IPS-18a (cell line): ENCODE data around the gene PLOD3.
"Not testable (repeated sequence)": the region's sequence is repeated elsewhere in the genome, so short reads cannot be mapped to it uniquely, and the experiment has no call there.

Experiments used
- H3K27ac ChIP-seq: one replicate; pipeline ENCODE4 v1.5.1; 2013; ENCODE audit warnings: low read length
- H3K27me3 ChIP-seq: one replicate; pipeline ENCODE4 v1.6.1; 2013; ENCODE audit warnings: mild to moderate bottlenecking, low read length; ENCODE audit not compliant: control insufficient read depth, insufficient read depth
- H3K36me3 ChIP-seq: one replicate; pipeline ENCODE4 v1.6.1; 2013; ENCODE audit warnings: low read depth, low read length; ENCODE audit not compliant: control insufficient read depth
- H3K4me1 ChIP-seq: one replicate; pipeline ENCODE4 v1.6.1; 2013; ENCODE audit warnings: low read depth, low read length; ENCODE audit not compliant: control insufficient read depth
- H3K4me3 ChIP-seq: one replicate; pipeline ENCODE4 v1.5.1; 2013; ENCODE audit warnings: low read length
- H3K9ac ChIP-seq: one replicate; pipeline ENCODE4 v1.6.1; 2013; ENCODE audit warnings: mild to moderate bottlenecking, low read length, moderate library complexity
- H3K9me3 ChIP-seq: one replicate; pipeline ENCODE4 v1.6.1; 2013; ENCODE audit warnings: low read depth, low read length; ENCODE audit not compliant: control insufficient read depth

Gene PLOD3

GRCh38 chr7:101203740-101204738 is 13.3 kb downstream of the PLOD3 start:
- not testable (repeated sequence) for H3K27me3 ChIP-seq, H3K4me1 ChIP-seq, H3K27ac ChIP-seq, H3K4me3 ChIP-seq, H3K36me3 ChIP-seq, H3K9me3 ChIP-seq, H3K9ac ChIP-seq

GRCh38 chr7:101202603-101202918 is 14.8 kb downstream of the PLOD3 start:
- Histone ChIP-seq H3K9ac (no peak overlapping the region), H3K27me3 (no peaks in the 10 kb centered on the region), H3K27ac (no peak overlapping the region), H3K4me1 (peaks cover 8% of the 10 kb centered on the region), H3K36me3 (no peaks in the 10 kb centered on the region), H3K4me3 (no peak overlapping the region), H3K9me3 (no peaks in the 10 kb centered on the region)

DNA sequence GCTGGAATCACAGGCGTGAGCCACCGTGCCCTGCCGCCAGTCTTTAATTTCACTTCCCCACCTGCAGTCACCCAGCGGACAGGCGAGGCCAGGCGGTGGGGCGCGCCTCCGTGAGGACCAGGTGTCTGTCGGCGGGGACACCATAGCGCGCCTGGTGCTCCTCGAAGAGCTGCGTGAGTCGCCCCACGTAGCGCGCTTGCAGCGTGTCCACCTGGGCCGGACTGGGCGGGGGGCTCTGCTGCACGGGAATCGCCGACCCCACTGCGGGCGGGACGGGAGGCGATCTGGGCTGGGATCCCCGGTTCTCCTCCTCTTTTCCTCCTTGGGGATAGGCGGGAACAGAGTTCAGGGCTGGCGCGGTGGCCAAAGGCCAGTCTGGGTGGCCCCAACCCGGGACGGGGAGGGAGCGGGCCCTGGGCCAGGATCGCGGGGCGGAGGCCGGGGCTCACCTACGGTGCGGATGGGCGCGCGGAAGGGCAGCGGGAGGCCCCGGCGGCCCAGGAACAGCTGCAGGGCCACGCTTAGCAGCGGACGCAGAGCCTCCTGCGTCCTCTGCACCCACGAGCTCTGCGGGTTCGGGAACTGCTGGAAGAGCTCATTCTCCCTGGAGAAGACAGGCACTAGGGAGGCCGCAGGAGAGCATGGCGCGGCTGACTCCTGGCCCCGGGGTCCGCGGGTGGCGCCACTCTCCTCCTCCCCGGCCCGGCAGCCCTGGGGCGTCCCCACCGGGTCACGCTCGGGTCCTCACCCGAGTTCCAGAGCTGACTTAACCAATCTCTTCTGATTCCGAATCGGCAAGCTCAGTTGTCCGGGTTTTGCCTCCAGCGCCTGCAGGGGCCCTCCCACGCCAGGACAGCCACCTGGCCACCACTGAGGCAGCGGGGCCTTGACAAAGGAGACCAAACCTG is 15.4 kb downstream of the PLOD3 start:
- Histone ChIP-seq H3K9ac (no peak overlapping the region), H3K4me3 (no peak overlapping the region), H3K36me3 (no peaks in the 10 kb centered on the region), H3K4me1 (peaks cover 8% of the 10 kb centered on the region), H3K27me3 (no peaks in the 10 kb centered on the region), H3K9me3 (no peaks in the 10 kb centered on the region), H3K27ac (no peak overlapping the region)

DNA sequence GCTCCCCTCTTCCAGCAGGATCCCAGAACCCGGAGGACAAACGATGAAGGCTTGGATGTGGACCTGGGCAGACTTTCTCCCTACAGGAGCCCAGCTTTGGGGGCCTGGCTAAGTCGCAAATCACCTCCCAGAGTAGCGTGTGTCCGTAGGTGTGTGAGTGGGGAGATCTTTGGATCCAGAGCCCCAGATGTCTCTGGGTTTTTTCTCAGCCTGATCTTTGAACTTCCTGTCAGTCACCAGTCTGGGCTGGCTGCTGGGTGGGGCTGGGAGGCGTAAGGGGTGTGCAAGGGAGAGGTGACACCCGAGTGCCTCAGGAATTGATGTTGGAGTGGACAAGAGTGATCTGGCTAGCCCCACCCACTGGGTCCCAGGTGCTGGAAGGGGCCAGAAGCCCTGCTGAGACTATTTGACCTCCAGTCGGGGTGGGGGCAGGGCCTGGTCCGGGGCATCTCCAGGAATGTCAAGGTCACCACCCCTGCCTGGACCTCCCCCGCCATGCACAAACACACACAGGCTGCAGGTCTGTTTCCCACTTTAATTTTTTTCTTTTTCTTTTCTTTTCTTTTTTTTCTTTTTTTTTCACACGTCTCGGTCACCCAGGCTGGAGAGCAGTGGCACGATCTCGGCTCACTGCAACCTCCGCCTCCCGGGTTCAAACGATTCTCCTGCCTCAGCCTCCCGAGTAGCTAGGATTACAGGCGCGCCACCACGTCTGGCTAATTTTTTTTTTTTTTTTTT is 16.4 kb downstream of the PLOD3 start, which contains the start of gene MOGAT3:
Gene MOGAT3 (minus strand): TSS at position 175 of the 738 bp plus-strand sequence. CDS start 182 bp downstream, outside the sequence.
- H3K36me3 ChIP-seq: no peaks in the 10 kb centered on the region
- H3K9me3 ChIP-seq: no peaks in the 10 kb centered on the region
- no peak within 1 kb of the TSS for H3K4me3 ChIP-seq
- no peaks in the 10 kb centered on the region for H3K27me3 ChIP-seq
- H3K4me1 ChIP-seq: peaks cover 8% of the 10 kb centered on the region
- no peak within 1 kb of the TSS for H3K9ac ChIP-seq
- H3K27ac ChIP-seq: no peak within 1 kb of the TSS

- H3K27ac ChIP-seq: no peak overlapping the region
- H3K4me3 ChIP-seq: no peak overlapping the region
- no peaks in the 10 kb centered on the region for H3K9me3 ChIP-seq
- H3K4me1 ChIP-seq: peaks cover 8% of the 10 kb centered on the region
- no peaks in the 10 kb centered on the region for H3K27me3 ChIP-seq
- no peaks in the 10 kb centered on the region for H3K36me3 ChIP-seq
- no peak overlapping the region for H3K9ac ChIP-seq
These were observed 16.9 kb downstream of the PLOD3 start for GRCh38 chr7:101200504-101200861.

DNA sequence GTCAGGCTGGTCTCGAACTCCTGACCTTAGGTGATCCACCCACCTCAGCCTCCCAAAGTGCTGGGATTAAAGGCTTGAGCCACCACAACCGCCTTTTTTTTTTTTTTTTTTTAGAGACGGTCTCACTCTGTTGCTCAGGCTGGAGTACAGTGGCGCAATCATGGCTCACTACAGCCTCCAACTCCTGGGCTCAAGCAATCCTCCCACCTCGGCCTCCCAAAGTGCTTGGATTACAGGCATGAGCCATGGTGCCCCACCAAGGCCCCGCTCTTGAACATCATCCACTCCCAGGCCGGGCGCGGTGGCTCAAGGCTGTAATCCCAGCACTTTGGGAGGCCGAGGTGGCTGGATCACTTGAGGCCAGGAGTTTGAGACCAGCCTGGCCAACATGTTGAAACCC is 17.9 kb downstream of the PLOD3 start:
- H3K27me3 ChIP-seq, H3K4me3 ChIP-seq, H3K4me1 ChIP-seq, H3K9ac ChIP-seq, H3K27ac ChIP-seq, H3K9me3 ChIP-seq, H3K36me3 ChIP-seq: not testable (repeated sequence)

GRCh38 chr7:101198476-101198875 is 18.9 kb downstream of the PLOD3 start:
- H3K36me3 ChIP-seq: no peaks in the 10 kb centered on the region

DNA sequence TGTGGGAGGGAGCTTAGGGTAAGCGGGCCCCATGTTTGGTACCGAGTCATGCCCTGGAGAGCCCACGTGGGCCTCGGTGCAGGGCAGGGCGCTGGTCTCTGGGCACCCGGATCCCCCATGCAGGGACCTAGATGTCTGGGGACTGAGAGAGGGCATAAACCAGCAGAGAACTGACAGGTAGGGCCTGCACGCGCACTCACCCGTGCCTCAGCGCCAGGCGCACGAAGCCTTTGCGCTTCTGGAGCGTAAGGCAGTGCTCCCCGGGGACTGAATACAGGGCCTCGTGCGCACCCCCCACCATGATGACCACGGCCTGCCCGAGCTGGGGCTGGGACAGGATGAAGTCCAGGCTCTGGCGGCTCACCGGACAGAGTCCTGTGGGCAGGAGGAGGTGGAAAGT is 19.4 kb downstream of the PLOD3 start:
- Histone ChIP-seq H3K36me3 (no peaks in the 10 kb centered on the region), H3K4me1 (peaks cover 8% of the 10 kb centered on the region), H3K27ac (no peak overlapping the region), H3K9ac (no peak overlapping the region), H3K4me3 (no peak overlapping the region), H3K27me3 (no peaks in the 10 kb centered on the region), H3K9me3 (no peaks in the 10 kb centered on the region)

More at GRCh38 chr7:101198476-101198875, 18.9 kb downstream of the PLOD3 start:
- Histone ChIP-seq H3K9me3 (no peaks in the 10 kb centered on the region), H3K4me3 (no peak overlapping the region), H3K9ac (no peak overlapping the region), H3K27me3 (no peaks in the 10 kb centered on the region), H3K4me1 (peaks cover 8% of the 10 kb centered on the region), H3K27ac (no peak overlapping the region)

GRCh38 chr7:101195884-101196283 is 21.5 kb downstream of the PLOD3 start:
- Histone ChIP-seq H3K9ac (no peak overlapping the region), H3K4me1 (peaks cover 5% of the 10 kb centered on the region), H3K27me3 (no peaks in the 10 kb centered on the region), H3K36me3 (no peaks in the 10 kb centered on the region), H3K27ac (no peak overlapping the region), H3K4me3 (no peak overlapping the region), H3K9me3 (no peaks in the 10 kb centered on the region)

DNA sequence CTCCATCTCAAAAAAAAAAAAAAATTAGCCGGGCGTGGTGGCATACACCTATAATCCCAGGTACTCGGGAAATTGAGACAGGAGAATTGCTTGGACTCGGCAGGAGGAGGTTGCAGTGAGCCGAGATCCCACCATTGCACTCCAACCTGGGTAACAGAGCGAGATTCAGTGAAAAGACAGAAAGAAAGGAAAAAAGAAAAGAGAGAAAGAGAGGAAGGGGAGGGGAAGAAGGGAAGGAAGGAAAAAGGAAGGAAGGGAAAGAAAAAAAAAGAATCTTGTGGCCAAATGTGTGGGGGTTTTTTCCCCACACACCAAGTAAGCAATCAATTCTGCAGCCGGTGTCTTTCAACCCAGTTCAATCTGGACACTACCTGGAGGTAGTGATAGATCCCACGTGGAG is 28.3 kb downstream of the PLOD3 start:
- no peaks in the 10 kb centered on the region for H3K36me3 ChIP-seq
- no peak overlapping the region for H3K9ac ChIP-seq
- no peaks in the 10 kb centered on the region for H3K9me3 ChIP-seq
- H3K27ac ChIP-seq: no peak overlapping the region
- no peak overlapping the region for H3K4me3 ChIP-seq
- H3K4me1 ChIP-seq: no peaks in the 10 kb centered on the region
- H3K27me3 ChIP-seq: no peaks in the 10 kb centered on the region

- no peak overlapping the region for H3K27ac ChIP-seq
- H3K4me1 ChIP-seq: peaks cover 3% of the 10 kb centered on the region
- H3K4me3 ChIP-seq: no peak overlapping the region
- no peaks in the 10 kb centered on the region for H3K36me3 ChIP-seq
- H3K9ac ChIP-seq: no peak overlapping the region
- H3K27me3 ChIP-seq: no peaks in the 10 kb centered on the region
- H3K9me3 ChIP-seq: no peaks in the 10 kb centered on the region
These were observed 30.4 kb downstream of the PLOD3 start for GRCh38 chr7:101186844-101187428.
